AG09309 (cell line): ENCODE results near the gene OR8H2.
"Not testable (repeated sequence)": the region's sequence is repeated elsewhere in the genome, so short reads cannot be mapped to it uniquely, and the experiment has no call there.

Experiments used
- DNase-seq: peaks from one replicate; pipeline ENCODE4 v3.0.0-alpha.2; 2010; ENCODE audit warnings: low read depth
- H3K4me3 ChIP-seq: 2 replicates; pipeline ENCODE4 v1.5.1; 2011; ENCODE audit warnings: mild to moderate bottlenecking, low read depth, low read length, moderate library complexity; ENCODE audit not compliant: control insufficient read depth
- TF ChIP-seq, protein P1 (sequence below): IDR thresholded peaks from 2 replicates; pipeline ENCODE4 v1.5.1; 2011; ENCODE audit warnings: mild to moderate bottlenecking, low read depth, low read length, inconsistent platforms; ENCODE audit not compliant: insufficient read depth, control insufficient read depth; ENCODE audit errors: missing control alignments

Gene OR8H2, protein sequence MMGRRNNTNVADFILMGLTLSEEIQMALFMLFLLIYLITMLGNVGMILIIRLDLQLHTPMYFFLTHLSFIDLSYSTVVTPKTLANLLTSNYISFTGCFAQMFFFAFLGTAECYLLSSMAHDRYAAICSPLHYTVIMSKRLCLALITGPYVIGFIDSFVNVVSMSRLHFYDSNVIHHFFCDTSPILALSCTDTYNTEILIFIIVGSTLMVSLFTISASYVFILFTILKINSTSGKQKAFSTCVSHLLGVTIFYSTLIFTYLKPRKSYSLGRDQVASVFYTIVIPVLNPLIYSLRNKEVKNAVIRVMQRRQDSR

DNA sequence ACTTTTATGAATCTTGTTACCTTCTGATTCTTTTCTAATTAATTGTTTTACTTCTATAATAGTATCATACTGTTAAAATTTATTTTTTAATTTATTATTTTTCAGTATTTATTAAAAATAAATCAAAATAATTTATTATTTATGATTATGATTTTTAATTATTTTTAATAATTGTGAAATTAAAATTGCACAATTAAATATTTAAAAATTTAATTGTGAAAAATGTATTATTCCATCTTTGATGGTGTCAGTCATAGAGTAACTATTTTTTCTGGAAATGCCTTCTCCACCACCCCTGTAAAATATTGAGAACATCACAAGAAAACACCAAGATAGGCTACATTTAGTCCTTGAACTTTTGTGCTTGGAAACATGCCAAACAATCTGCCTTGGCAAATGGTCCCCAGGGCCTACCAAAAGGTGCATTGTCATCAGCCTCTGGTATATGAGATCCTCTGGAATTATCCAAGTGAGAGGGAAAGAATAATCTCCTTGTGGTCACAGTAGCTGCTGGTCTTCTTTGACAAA lies at the start of gene OR8H2:
TSS of gene OR8H2 (plus strand) at position 478 of the 528 bp plus-strand sequence. CDS start 1,356 bp downstream, outside the sequence.
- H3K4me3 ChIP-seq, result no peak within 1 kb of the TSS
- TF ChIP-seq, protein P1, sequence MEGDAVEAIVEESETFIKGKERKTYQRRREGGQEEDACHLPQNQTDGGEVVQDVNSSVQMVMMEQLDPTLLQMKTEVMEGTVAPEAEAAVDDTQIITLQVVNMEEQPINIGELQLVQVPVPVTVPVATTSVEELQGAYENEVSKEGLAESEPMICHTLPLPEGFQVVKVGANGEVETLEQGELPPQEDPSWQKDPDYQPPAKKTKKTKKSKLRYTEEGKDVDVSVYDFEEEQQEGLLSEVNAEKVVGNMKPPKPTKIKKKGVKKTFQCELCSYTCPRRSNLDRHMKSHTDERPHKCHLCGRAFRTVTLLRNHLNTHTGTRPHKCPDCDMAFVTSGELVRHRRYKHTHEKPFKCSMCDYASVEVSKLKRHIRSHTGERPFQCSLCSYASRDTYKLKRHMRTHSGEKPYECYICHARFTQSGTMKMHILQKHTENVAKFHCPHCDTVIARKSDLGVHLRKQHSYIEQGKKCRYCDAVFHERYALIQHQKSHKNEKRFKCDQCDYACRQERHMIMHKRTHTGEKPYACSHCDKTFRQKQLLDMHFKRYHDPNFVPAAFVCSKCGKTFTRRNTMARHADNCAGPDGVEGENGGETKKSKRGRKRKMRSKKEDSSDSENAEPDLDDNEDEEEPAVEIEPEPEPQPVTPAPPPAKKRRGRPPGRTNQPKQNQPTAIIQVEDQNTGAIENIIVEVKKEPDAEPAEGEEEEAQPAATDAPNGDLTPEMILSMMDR, result no peak
- no peak for DNase-seq

DNA sequence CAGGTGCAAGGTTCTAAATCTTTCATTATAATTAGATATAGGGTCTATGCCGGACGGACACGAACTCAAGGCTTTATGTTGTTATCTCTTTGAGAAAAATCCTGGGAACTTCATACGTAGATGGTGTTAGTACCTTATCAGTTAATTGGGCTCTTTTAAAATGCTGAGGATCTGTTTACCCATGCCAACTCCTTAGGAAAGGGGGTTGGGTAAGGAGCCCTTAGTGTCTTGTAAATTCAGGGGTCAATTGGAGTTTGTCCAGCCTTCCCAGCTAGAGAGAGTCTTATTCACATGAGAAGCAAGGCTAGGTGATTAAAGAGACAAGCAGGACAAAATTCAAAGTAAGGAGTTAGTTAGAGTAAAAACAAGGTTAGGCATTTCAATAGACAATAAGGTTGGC lies 47.1 kb upstream of the OR8H2 start:
- not testable (repeated sequence) for H3K4me3 ChIP-seq, DNase-seq

DNA sequence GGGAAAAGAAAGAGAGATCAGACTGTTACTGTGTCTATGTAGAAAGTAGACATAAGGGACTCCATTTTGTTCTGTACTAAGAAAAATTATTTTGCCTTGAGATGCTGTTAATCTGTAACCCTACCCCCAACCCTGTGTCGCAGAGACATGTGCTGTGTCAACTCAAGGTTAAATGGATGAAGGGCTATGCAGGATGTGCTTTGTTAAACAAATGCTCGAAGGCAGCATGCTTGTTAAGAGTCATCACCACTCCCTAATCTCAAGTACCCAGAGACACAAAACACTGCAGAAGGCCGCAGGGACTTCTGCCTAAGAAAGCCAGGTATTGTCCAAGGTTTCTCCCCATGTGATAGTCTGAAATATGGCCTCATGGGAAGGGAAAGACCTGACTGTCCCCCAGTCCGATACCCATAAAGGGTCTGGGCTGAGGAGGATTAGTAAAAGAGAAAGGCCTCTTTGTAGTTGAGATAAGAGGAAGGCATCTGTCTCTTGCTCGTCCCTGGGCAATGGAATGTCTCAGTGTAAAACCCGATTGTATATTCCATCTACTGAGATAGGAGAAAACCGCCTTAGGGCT lies 45.7 kb upstream of the OR8H2 start:
- not testable (repeated sequence) for H3K4me3 ChIP-seq, DNase-seq

DNA sequence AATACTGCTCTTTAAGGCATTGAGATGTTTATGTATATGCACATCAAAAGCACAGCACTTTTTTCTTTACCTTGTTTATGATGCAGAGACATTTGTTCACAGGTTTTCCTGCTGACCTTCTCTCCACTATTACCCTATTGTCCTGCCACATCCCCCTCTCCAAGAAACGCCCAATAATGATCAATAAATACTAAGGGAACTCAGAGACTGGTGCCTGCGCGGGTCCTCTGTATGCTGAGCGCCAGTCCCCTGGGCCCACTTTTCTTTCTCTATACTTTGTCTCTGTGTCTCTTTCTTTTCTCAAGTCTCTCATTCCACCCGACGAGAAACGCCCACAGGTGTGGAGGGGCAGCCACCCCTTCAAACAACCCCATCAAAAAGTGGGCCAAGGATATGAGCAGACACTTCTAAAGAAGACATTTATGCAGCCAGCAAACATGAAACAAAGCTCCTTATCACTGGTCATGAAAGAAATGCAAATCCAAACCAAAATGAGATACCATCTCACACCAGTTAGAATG lies 45.2 kb upstream of the OR8H2 start:
- not testable (repeated sequence) for H3K4me3 ChIP-seq, DNase-seq

DNA sequence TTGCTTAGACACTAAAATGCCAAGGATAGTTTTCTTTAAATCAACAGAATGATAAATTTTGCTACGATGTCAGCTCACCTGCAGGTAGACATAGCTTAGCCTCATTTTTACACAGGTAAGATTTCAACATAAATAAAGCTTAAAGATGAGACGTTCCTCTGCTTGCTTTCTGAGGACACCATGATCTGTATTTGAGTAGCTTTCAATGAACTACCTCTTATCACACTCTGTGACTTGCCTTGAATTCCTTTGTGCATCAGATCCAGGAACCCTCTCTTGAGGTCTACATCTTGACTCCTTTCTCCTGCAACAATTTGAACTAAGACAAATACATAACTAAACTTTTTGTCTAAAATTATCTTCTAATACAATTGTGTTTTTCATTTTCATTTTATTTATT lies 36.5 kb upstream of the OR8H2 start:
- no peak overlapping the region for H3K4me3 ChIP-seq
- TF ChIP-seq, protein P1, result no peak
- no peak for DNase-seq

DNA sequence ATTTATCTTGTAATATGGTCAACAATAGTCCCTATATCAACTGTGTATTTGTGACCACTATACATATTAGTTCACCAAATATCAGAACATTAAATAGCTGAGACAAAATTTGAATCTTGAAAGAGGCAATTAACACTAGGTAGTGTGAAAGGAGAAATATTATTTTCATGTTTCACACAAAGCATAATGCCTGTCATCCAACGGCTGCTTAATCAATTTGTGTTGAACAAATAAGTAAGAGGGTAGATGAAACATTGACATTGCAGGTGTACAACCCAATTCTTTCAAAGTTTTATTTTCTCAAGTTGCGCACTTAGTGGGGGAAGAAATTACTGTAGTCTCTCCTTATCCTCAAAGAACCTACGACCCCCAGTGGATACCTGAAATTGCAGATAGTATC lies 13.8 kb upstream of the OR8H2 start:
- DNase-seq, result no peak
- no peak overlapping the region for H3K4me3 ChIP-seq
- TF ChIP-seq, protein P1, result no peak

DNA sequence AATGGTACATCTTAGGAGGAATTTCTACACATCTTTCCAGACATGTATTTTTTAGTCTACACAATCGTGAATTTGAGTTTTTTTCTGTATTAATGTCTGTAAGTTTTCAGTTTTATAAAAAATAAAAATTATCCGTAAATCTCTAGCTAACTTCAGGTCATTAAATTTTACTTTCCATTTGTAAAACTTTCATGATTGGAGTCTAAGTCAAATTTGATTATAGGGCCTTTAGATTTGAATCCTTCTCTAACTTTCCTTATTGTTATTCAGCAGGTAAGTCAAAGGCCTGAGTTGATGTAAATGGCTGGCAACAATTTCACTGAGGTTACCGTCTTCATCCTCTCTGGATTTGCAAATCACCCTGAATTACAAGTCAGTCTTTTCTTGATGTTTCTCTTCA lies 10.5 kb upstream of the OR8H2 start, which contains the start of gene OR8I2:
TSS of gene OR8I2 (plus strand) at position 301 of the 400 bp plus-strand sequence. CDS start at position 301, 0 bp downstream.
- DNase-seq, result no peak
- TF ChIP-seq, protein P1, result no peak
- H3K4me3 ChIP-seq, result no peak within 1 kb of the TSS

DNA sequence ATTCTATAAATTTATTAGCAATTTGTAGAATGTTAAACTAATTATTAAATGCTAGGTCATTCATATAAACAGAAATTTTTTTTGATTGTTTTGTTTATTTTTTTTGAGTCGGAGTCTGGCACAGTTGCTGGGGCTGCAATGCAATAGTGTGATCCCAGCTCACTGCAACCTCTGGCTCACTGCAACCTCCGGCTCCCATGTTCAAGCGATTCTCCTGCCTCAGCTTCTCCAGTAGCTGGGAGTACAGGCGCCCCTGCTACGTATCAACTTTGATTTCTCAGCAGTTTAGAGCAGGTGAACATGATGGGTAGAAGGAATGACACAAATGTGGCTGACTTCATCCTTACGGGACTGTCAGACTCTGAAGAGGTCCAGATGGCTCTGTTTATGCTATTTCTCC lies 18.6 kb downstream of the OR8H2 start, which contains the start of gene OR8H3:
TSS of gene OR8H3 (plus strand) at position 301 of the 400 bp plus-strand sequence. CDS start at position 301, 0 bp downstream.
- TF ChIP-seq, protein P1, result no peak
- no peak for DNase-seq
- no peak within 1 kb of the TSS for H3K4me3 ChIP-seq
